Upper lobe of left lung (tissue), 6 donors: ENCODE measurements around the gene SLC6A6. TPM values are rescaled to one million over a fixed set of nuclear protein-coding genes. Genes with fewer than 3 reads are reported as not detected.

Experiments
- ATAC-seq, 2 donors: fragments of 200-7000 bp; cut with Tn5 transposase; one replicate each; pipeline ENCODE4 v1.9.1; 2022; ENCODE audit warnings: mild to moderate bottlenecking in 2 of 2, moderate library complexity in 2 of 2; ENCODE audit not compliant: low FRiP score in 2 of 2
- DNase-seq, 2 donors: peaks; one replicate each; pipeline ENCODE4 v3.0.0-alpha.2; 2019 to 2020
- H3K27ac ChIP-seq, 4 donors: fragments of 200-600 bp; sonication (generic); one replicate each; pipeline ENCODE4 v1.5.1; 2016 to 2019
- H3K27me3 ChIP-seq, 4 donors: fragments of 200-600 bp; sonication (generic); one replicate each; pipeline ENCODE4 v1.5.1; 2017 to 2019
- H3K36me3 ChIP-seq, 4 donors: fragments of 200-600 bp; sonication (generic); one replicate each; pipeline ENCODE4 v1.5.1; 2016 to 2019
- H3K4me1 ChIP-seq, 4 donors: fragments of 200-600 bp; sonication (generic); one replicate each; pipeline ENCODE4 v1.5.1; 2018 to 2019
- H3K4me3 ChIP-seq, 4 donors: fragments of 200-600 bp; sonication (generic); one replicate each; pipeline ENCODE4 v1.5.1; 2017 to 2019; ENCODE audit warnings: mild to moderate bottlenecking in 2 of 4, moderate library complexity in 1 of 4
- H3K9me3 ChIP-seq, 4 donors: fragments of 200-600 bp; sonication (generic); one replicate each; pipeline ENCODE4 v1.5.1; 2018 to 2019
- CTCF ChIP-seq, 6 experiments: fragments of 450-650 bp in 4 of 6; fragments of 200-600 bp in 2 of 6; sonication (generic) in 2 of 6; IDR thresholded peaks; one replicate each; pipeline ENCODE4 v1.5.1; 2016 to 2019; ENCODE audit warnings: antibody characterized with exemption in 6 of 6
- EP300 ChIP-seq, 4 donors: sonication (generic); formaldehyde crosslinking; IDR thresholded peaks; one replicate each; pipeline ENCODE4 v1.5.1; 2017; ENCODE audit warnings: antibody characterized with exemption in 4 of 4, control low read depth in 2 of 4
- POLR2A ChIP-seq, 4 donors: fragments of 450-650 bp; IDR thresholded peaks; one replicate each; pipeline ENCODE4 v1.5.1; 2016 to 2017; ENCODE audit warnings: antibody characterized with exemption in 4 of 4, mild to moderate bottlenecking in 2 of 4
- POLR2AphosphoS5 ChIP-seq, 2 donors: sonication (generic); formaldehyde crosslinking; IDR thresholded peaks; one replicate each; pipeline ENCODE4 v1.5.1; 2017; ENCODE audit warnings: antibody characterized with exemption in 2 of 2
- WGBS, 2 donors: methylation state at CpG; one replicate each; pipeline ENCODE4 v1.1.5; 2017 to 2018; 5-methylcytosine and 5-hydroxymethylcytosine counted together
- total RNA-seq, 6 donors: library from RNA; depleted of rRNA in 4 of 6; stranded (reverse); fragments of >200 nt in 4 of 6; gene quantifications; one replicate each; pipeline versions ENCODE4 v1.1.0 to v1.2.1, GENCODE V29; 2016 to 2021
- donor health status: DM: no; HTN: no; CAD: no; lungs with moderate emphysema.
- donor health status: DM: no; HTN: yes; CAD: no; lungs with severe emphysema.

The SLC6A6 gene
- total RNA-seq, 6 donors from 2014 or later, result 60.6 to 154 (median 92.8) TPM

- no peak overlapping the region for H3K27ac ChIP-seq
- peaks cover 0 to 6% (median 4%) of the 10 kb centered on the region in 4 donors for H3K4me1 ChIP-seq
- no peak for ATAC-seq
- TF ChIP-seq CTCF (IDR thresholded peaks at IDR 0.05), result no peak
- TF ChIP-seq EP300 (IDR thresholded peaks at IDR 0.05), result no peak
- no peak for TF ChIP-seq POLR2AphosphoS5 (IDR thresholded peaks at IDR 0.05)
- TF ChIP-seq POLR2A (IDR thresholded peaks at IDR 0.05), result no peak
- no peaks in the 10 kb centered on the region for H3K27me3 ChIP-seq
- DNase-seq, result no peak
- no peaks in the 10 kb centered on the region for H3K9me3 ChIP-seq
- H3K36me3 ChIP-seq, result no peaks in the 10 kb centered on the region
- WGBS, 2 donors, result 86 to 93% methylated on average over 20 to 23 of the region's 23 CpGs
- H3K4me3 ChIP-seq, result no peak overlapping the region
Measured at GRCh38 chr3:14510838-14511622, 108.6 kb downstream of the SLC6A6 start.

- DNase-seq, result no peak
- ATAC-seq, result no peak
- TF ChIP-seq POLR2AphosphoS5 (IDR thresholded peaks at IDR 0.05) (no peak), EP300 (IDR thresholded peaks at IDR 0.05) (no peak), POLR2A (IDR thresholded peaks at IDR 0.05) (no peak), CTCF (IDR thresholded peaks at IDR 0.05) (no peak)
- no peak overlapping the region for H3K4me3 ChIP-seq
- H3K27ac ChIP-seq, result no peak overlapping the region
- no peaks in the 10 kb centered on the region for H3K36me3 ChIP-seq
- WGBS, 2 donors, result 70 to 79% methylated on average over 12 of the region's 12 CpGs
- H3K9me3 ChIP-seq, result no peaks in the 10 kb centered on the region
- H3K4me1 ChIP-seq, result peaks cover 0 to 6% (median 4%) of the 10 kb centered on the region in 4 donors
- H3K27me3 ChIP-seq, result no peaks in the 10 kb centered on the region
Measured at GRCh38 chr3:14511623-14512280, 109.3 kb downstream of the SLC6A6 start.

DNA sequence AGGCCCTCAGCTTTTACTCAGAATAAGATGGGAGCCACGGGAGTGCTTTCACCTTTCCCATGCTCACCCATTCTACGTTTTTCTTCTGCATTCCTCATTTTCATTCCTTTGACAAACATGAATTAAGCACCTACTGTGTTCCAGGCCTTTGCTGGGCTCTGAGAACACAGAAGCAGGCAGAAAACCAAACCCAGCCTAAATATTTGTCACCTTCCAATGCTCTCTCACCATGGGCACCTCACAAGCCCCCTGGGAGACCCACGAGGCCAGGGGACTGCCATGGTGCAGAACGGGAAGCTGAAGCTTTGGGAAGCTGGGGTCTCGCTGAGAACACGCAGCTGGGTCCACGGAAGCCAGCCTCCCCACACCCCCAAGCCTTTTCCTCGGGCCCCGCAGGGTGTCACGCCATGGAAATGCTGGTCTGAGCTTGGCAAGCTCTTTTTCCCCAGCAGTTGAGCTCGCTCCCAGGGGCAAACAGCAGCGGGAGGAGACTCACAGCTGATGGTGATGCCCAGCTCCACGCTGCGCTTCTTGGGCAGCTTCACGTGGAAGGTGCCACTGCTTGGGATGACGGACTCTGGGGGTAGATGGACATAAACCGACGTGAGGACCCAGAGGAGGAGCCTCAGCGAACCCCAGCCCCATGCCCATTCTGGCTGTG, 110.0 kb downstream of the SLC6A6 start:
- no peak overlapping the region for H3K4me3 ChIP-seq
- H3K27ac ChIP-seq, result no peak overlapping the region
- H3K27me3 ChIP-seq, result no peaks in the 10 kb centered on the region
- peaks cover 0 to 6% (median 4%) of the 10 kb centered on the region in 4 donors for H3K4me1 ChIP-seq
- H3K9me3 ChIP-seq, result no peaks in the 10 kb centered on the region
- H3K36me3 ChIP-seq, result no peaks in the 10 kb centered on the region
- TF ChIP-seq POLR2AphosphoS5 (IDR thresholded peaks at IDR 0.05) (no peak), CTCF (IDR thresholded peaks at IDR 0.05) (no peak), POLR2A (IDR thresholded peaks at IDR 0.05) (no peak), EP300 (IDR thresholded peaks at IDR 0.05) (no peak)
- 80 to 88% methylated on average over 18 to 19 of the region's 19 CpGs for WGBS, 2 donors
- no peak for DNase-seq
- ATAC-seq, result no peak

GRCh38 chr3:14512942-14513327, 110.5 kb downstream of the SLC6A6 start:
- H3K27ac ChIP-seq, result no peak overlapping the region
- TF ChIP-seq POLR2AphosphoS5 (IDR thresholded peaks at IDR 0.05), result no peak
- no peak for TF ChIP-seq EP300 (IDR thresholded peaks at IDR 0.05)
- no peak for TF ChIP-seq CTCF (IDR thresholded peaks at IDR 0.05)
- TF ChIP-seq POLR2A (IDR thresholded peaks at IDR 0.05), result no peak
- peaks cover 0 to 6% (median 4%) of the 10 kb centered on the region in 4 donors for H3K4me1 ChIP-seq
- 71 to 81% methylated on average over 9 of the region's 9 CpGs for WGBS, 2 donors
- H3K27me3 ChIP-seq, result no peaks in the 10 kb centered on the region
- DNase-seq (no peak), ATAC-seq (no peak)
- H3K9me3 ChIP-seq, result no peaks in the 10 kb centered on the region
- H3K4me3 ChIP-seq, result no peak overlapping the region
- no peaks in the 10 kb centered on the region for H3K36me3 ChIP-seq
